Skin of body (tissue), 2 donors: ENCODE data around the gene CCDC3. TPM values are rescaled to one million over a fixed set of nuclear protein-coding genes. Genes with fewer than 3 reads are reported as not detected.
A peak's percentile ranks its signal among the peaks of the same experiment; 100 is the strongest.

ENCODE experiments used
- DNase-seq: peaks from one replicate; lab custom pipeline; 2025; lab: John Stamatoyannopoulos, UW
- total RNA-seq: library from RNA; depleted of rRNA; stranded (reverse); fragments of >200 nt; gene quantifications from one replicate; pipeline ENCODE4 v1.2.3, GENCODE V29; 2014

The CCDC3 gene
- total RNA-seq, 1 donor from 2014 or later: 36.3 TPM

GRCh38 chr10:12961416-12962205 lies 39.9 kb downstream of the CCDC3 start:
- DNase-seq: no peak

- DNase-seq: no peak
These were observed 40.6 kb downstream of the CCDC3 start for GRCh38 chr10:12960941-12961340.

GRCh38 chr10:12960334-12960898 lies 41.1 kb downstream of the CCDC3 start:
- DNase-seq: no peak

GRCh38 chr10:12958546-12959110 lies 42.9 kb downstream of the CCDC3 start:
- no peak for DNase-seq

GRCh38 chr10:12957081-12957480 lies 44.4 kb downstream of the CCDC3 start:
- DNase-seq: no peak

- DNase-seq: no peak
These were observed 46.6 kb downstream of the CCDC3 start for GRCh38 chr10:12954866-12955265.

GRCh38 chr10:12950583-12951128 lies 50.9 kb downstream of the CCDC3 start:
- no peak for DNase-seq

GRCh38 chr10:12949248-12949647 lies 52.3 kb downstream of the CCDC3 start:
- DNase-seq: no peak

GRCh38 chr10:12947741-12948140 lies 53.8 kb downstream of the CCDC3 start:
- DNase-seq: no peak

GRCh38 chr10:12946372-12946771 lies 55.1 kb downstream of the CCDC3 start:
- DNase-seq: no peak

GRCh38 chr10:12945690-12946359 lies 55.7 kb downstream of the CCDC3 start:
- no peak for DNase-seq

- DNase-seq: no peak
These were observed 56.6 kb downstream of the CCDC3 start for GRCh38 chr10:12944931-12945330.

GRCh38 chr10:12943425-12943824 lies 58.1 kb downstream of the CCDC3 start:
- DNase-seq: no peak

- DNase-seq: no peak
These were observed 59.5 kb downstream of the CCDC3 start for GRCh38 chr10:12941966-12942365.

- no peak for DNase-seq
These were observed 60.7 kb downstream of the CCDC3 start for GRCh38 chr10:12940791-12941190.

- peak; percentile 90 for DNase-seq
These were observed 63.2 kb downstream of the CCDC3 start for GRCh38 chr10:12938271-12938670.

GRCh38 chr10:12937527-12937926 lies 64.0 kb downstream of the CCDC3 start:
- DNase-seq: no peak

- DNase-seq: no peak
These were observed 66.7 kb downstream of the CCDC3 start for GRCh38 chr10:12934777-12935176.

- no peak for DNase-seq
These were observed 72.1 kb downstream of the CCDC3 start for GRCh38 chr10:12929381-12929780.

- no peak for DNase-seq
These were observed 72.9 kb downstream of the CCDC3 start for GRCh38 chr10:12928571-12928970.

- no peak for DNase-seq
These were observed 73.6 kb downstream of the CCDC3 start for GRCh38 chr10:12927896-12928295.

- DNase-seq: no peak
These were observed 75.7 kb downstream of the CCDC3 start for GRCh38 chr10:12925845-12926244.
